HepG2 (cell line): Measurements from ENCODE around the gene THAP3. TPM values are rescaled to one million over a fixed set of nuclear protein-coding genes. Genes with fewer than 3 reads are reported as not detected.

Experiments
- CBFB ChIP-seq: sonication (generic); formaldehyde crosslinking; IDR thresholded peaks from 2 replicates; pipeline ENCODE4 v1.4.0; 2020; ENCODE audit warnings: missing genetic modification reagents
- MED1 ChIP-seq: sonication (generic); formaldehyde crosslinking; IDR thresholded peaks from 2 replicates; pipeline ENCODE4 v1.4.0; 2020; ENCODE audit warnings: missing genetic modification reagents
- NFIB ChIP-seq: sonication (generic); formaldehyde crosslinking; IDR thresholded peaks from 2 replicates; pipeline ENCODE4 v1.9.0; 2021; ENCODE audit warnings: missing genetic modification reagents, mild to moderate bottlenecking, borderline replicate concordance
- NR1H2 ChIP-seq: sonication (generic); formaldehyde crosslinking; IDR thresholded peaks from 2 replicates; pipeline ENCODE4 v1.8.1; 2022; ENCODE audit warnings: low read depth, missing genetic modification reagents, borderline replicate concordance
- PCBP1 ChIP-seq: fragments of 200-400 bp; formaldehyde crosslinking; IDR thresholded peaks from 2 replicates; pipeline ENCODE4 v1.6.1; 2017; ENCODE audit warnings: mild to moderate bottlenecking, low read depth, low read length, borderline replicate concordance
- ZMYM3 ChIP-seq: sonication (generic); formaldehyde crosslinking; IDR thresholded peaks from 2 replicates; pipeline ENCODE4 v1.5.1; 2020; ENCODE audit warnings: mild to moderate bottlenecking, missing genetic modification reagents
- ZNF101 ChIP-seq: sonication (generic); formaldehyde crosslinking; IDR thresholded peaks from 2 replicates; pipeline ENCODE4 v1.4.0; 2020; ENCODE audit warnings: mild to moderate bottlenecking, low read depth, missing genetic modification reagents, borderline replicate concordance
- ZNF232 ChIP-seq: sonication (generic); formaldehyde crosslinking; IDR thresholded peaks from 2 replicates; pipeline ENCODE4 v1.4.0; 2020; ENCODE audit warnings: missing genetic modification reagents, borderline replicate concordance
- ZNF382 ChIP-seq: sonication (generic); formaldehyde crosslinking; IDR thresholded peaks from 2 replicates; pipeline ENCODE4 v1.5.0; 2020; ENCODE audit warnings: missing genetic modification reagents, mild to moderate bottlenecking, borderline replicate concordance
- ZNF569 ChIP-seq: sonication (generic); formaldehyde crosslinking; IDR thresholded peaks from 2 replicates; pipeline ENCODE4 v1.5.0; 2020; ENCODE audit warnings: mild to moderate bottlenecking, missing genetic modification reagents, moderate library complexity, borderline replicate concordance
- ZSCAN25 ChIP-seq: sonication (generic); formaldehyde crosslinking; IDR thresholded peaks from 2 replicates; pipeline ENCODE4 v1.8.0; 2022; ENCODE audit warnings: mild to moderate bottlenecking, missing genetic modification reagents
- polyA plus RNA-seq, 8 experiments: library from polyadenylated mRNA; depleted of rRNA in 3 of 8; stranded (reverse) in 7 of 8; unstranded in 1 of 8; fragments of >200 nt; fragmentation: Illumina TruSeq in 4 of 8; extraction: Trizol in 4 of 8; gene quantifications; 2 replicates each; pipeline versions ENCODE4 v1.2.1 to v1.2.3, GENCODE V29; 2011 to 2016; ENCODE audit warnings: low read depth in 4 of 8, missing spikeins in 1 of 8, mixed read lengths in 1 of 8; ENCODE audit not compliant: insufficient read depth in 1 of 8
- total RNA-seq, 5 experiments: library from RNA; depleted of rRNA; stranded (reverse); fragments of >200 nt; fragmentation: Illumina TruSeq; extraction: Trizol; gene quantifications; 2 replicates each; pipeline ENCODE4 v1.2.3, GENCODE V29; 2016; ENCODE audit warnings: low read depth in 1 of 5
- TF ChIP-seq, protein P1 (sequence below): sonication (generic); formaldehyde crosslinking; IDR thresholded peaks from 2 replicates; pipeline ENCODE4 v1.9.0; 2021; ENCODE audit warnings: missing genetic modification reagents, borderline replicate concordance

THAP3 gene
- total and polyA plus RNA-seq, 2 of the 13 experiments (the other 11 are each of a cell fraction or from before 2014, with no cell fraction given), result 10.3 to 14.9 TPM

- TF ChIP-seq, protein P1, sequence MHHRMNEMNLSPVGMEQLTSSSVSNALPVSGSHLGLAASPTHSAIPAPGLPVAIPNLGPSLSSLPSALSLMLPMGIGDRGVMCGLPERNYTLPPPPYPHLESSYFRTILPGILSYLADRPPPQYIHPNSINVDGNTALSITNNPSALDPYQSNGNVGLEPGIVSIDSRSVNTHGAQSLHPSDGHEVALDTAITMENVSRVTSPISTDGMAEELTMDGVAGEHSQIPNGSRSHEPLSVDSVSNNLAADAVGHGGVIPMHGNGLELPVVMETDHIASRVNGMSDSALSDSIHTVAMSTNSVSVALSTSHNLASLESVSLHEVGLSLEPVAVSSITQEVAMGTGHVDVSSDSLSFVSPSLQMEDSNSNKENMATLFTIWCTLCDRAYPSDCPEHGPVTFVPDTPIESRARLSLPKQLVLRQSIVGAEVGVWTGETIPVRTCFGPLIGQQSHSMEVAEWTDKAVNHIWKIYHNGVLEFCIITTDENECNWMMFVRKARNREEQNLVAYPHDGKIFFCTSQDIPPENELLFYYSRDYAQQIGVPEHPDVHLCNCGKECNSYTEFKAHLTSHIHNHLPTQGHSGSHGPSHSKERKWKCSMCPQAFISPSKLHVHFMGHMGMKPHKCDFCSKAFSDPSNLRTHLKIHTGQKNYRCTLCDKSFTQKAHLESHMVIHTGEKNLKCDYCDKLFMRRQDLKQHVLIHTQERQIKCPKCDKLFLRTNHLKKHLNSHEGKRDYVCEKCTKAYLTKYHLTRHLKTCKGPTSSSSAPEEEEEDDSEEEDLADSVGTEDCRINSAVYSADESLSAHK (CRISPR knock-in tag), result no peak
- no peak for TF ChIP-seq MED1 (CRISPR knock-in tag)
- TF ChIP-seq ZNF101 (CRISPR knock-in tag), result no peak
- no peak for TF ChIP-seq NFIB (CRISPR knock-in tag)
- no peak for TF ChIP-seq ZNF382 (CRISPR knock-in tag)
- TF ChIP-seq ZSCAN25 (CRISPR knock-in tag), result no peak
- TF ChIP-seq ZMYM3 (CRISPR knock-in tag), result no peak
- 0 out of 2 replicates have a peak, but pooled peaks have one; percentile 10 for TF ChIP-seq PCBP1
- no peak for TF ChIP-seq ZNF569
- no peak for TF ChIP-seq NR1H2 (CRISPR knock-in tag)
- no peak for TF ChIP-seq CBFB (CRISPR knock-in tag)
- no peak for TF ChIP-seq ZNF232 (CRISPR knock-in tag)
These were observed 30.9 kb upstream of the THAP3 start (continued) for GRCh38 chr1:6593810-6594209.
